OCI-LY7 (cell line): ENCODE results near the gene NSL1. TPM values are rescaled to one million over a fixed set of nuclear protein-coding genes. Genes with fewer than 3 reads are reported as not detected.

ENCODE experiments used
- BruUV-seq: library from RNA; stranded (reverse); fragments of 400-500 nt; replicated peaks from 2 replicates; lab custom pipeline; 2021; lab: Mats Ljungman, UMichigan
- CTCF ChIA-PET: fragments of 300-600 bp; sonication (Branson Sonifier 250); formaldehyde crosslinking; loops from one replicate; lab custom pipeline; 2022; ENCODE audit warnings: antibody characterized with exemption; ENCODE audit not compliant: unreplicated experiment; lab: Charles Lee
- POLR2A ChIA-PET: fragments of 300-600 bp; sonication (Branson Sonifier 250); formaldehyde crosslinking; loops from one replicate; lab custom pipeline; 2022; ENCODE audit warnings: antibody characterized with exemption; lab: Charles Lee
- DNase-seq: peaks from one replicate; pipeline ENCODE4 v3.0.0-alpha.2; 2015; ENCODE audit warnings: low spot score
- H2AFZ ChIP-seq: fragments of 200-600 bp; sonication (generic), shearing (Covaris generic); 2 replicates; pipeline ENCODE4 v1.6.1; 2014; ENCODE audit warnings: mild to moderate bottlenecking, antibody characterized with exemption, low read length, moderate library complexity
- H3K27ac ChIP-seq: fragments of 200-600 bp; sonication (generic); 2 replicates; pipeline ENCODE4 v1.5.1; 2014; ENCODE audit warnings: mixed run types, low read depth, mild to moderate bottlenecking, moderate library complexity, low read length, inconsistent platforms; ENCODE audit not compliant: poor library complexity, severe bottlenecking
- H3K36me3 ChIP-seq: fragments of 200-600 bp; sonication (generic); 2 replicates; pipeline ENCODE4 v1.6.1; 2014; ENCODE audit warnings: mild to moderate bottlenecking, antibody characterized with exemption, low read length, moderate library complexity, mixed read lengths; ENCODE audit not compliant: insufficient read depth
- H3K4me1 ChIP-seq: fragments of 200-600 bp; sonication (generic); 2 replicates; pipeline ENCODE4 v1.5.1; 2014; ENCODE audit warnings: mild to moderate bottlenecking, low read length; ENCODE audit not compliant: insufficient read depth, poor library complexity, severe bottlenecking
- H3K4me2 ChIP-seq: fragments of 200-600 bp; sonication (generic); 2 replicates; pipeline ENCODE4 v1.6.1; 2014; ENCODE audit warnings: mild to moderate bottlenecking, low read length
- H3K4me3 ChIP-seq: fragments of 200-600 bp; sonication (generic); 2 replicates; pipeline ENCODE4 v1.5.1; 2014; ENCODE audit warnings: mild to moderate bottlenecking, low read depth, low read length; ENCODE audit not compliant: poor library complexity, severe bottlenecking
- H3K79me2 ChIP-seq: fragments of 200-600 bp; sonication (generic); 2 replicates; pipeline ENCODE4 v1.6.1; 2016; ENCODE audit warnings: low read depth, mild to moderate bottlenecking, low read length, moderate library complexity, mixed read lengths; ENCODE audit not compliant: insufficient read depth
- H3K9me2 ChIP-seq: fragments of 200-600 bp; sonication (generic); 2 replicates; pipeline ENCODE4 v1.6.1; 2016; ENCODE audit warnings: mild to moderate bottlenecking, low read length, mixed read lengths; ENCODE audit not compliant: insufficient read depth
- H3K9me3 ChIP-seq: fragments of 200-600 bp; sonication (generic); 2 replicates; pipeline ENCODE4 v1.6.1; 2014; ENCODE audit warnings: mild to moderate bottlenecking, mixed run types, low read length, mixed read lengths
- H4K20me1 ChIP-seq: fragments of 200-600 bp; sonication (generic); 2 replicates; pipeline ENCODE4 v1.6.1; 2014; ENCODE audit warnings: mild to moderate bottlenecking, antibody characterized with exemption, low read length, moderate library complexity, mixed read lengths; ENCODE audit not compliant: insufficient read depth
- CTCF ChIP-seq: fragments of 200-600 bp; sonication (generic); conservative IDR thresholded peaks from 2 replicates; pipeline ENCODE4 v1.5.1; 2014; ENCODE audit warnings: mild to moderate bottlenecking, antibody characterized with exemption, low read length, moderate library complexity, mixed read lengths
- EZH2phosphoT487 ChIP-seq: fragments of 200-600 bp; sonication (generic); IDR thresholded peaks from 2 replicates; pipeline ENCODE4 v1.6.1; 2018; ENCODE audit warnings: low read depth, borderline replicate concordance, mild to moderate bottlenecking, mixed run types, antibody characterized with exemption, low read length, moderate library complexity, mixed read lengths
- intact Hi-C: fragments of 100-400 bp; cut with micrococcal nuclease; formaldehyde crosslinking; loops from one replicate; pipeline ENCODE4 v1.10.0; 2022; ENCODE audit not compliant: unreplicated experiment
- total RNA-seq, 2 experiments: library from RNA; depleted of rRNA in 1 of 2; stranded (reverse); fragments of >200 nt in 1 of 2; shearing (Covaris generic) in 1 of 2; gene quantifications; 2 replicates each; pipeline ENCODE4 v1.2.3, GENCODE V29; 2014 to 2022

The NSL1 gene
- total RNA-seq, 2 experiments from 2014 or later = 66.8 to 70.9 TPM

- intact Hi-C loops = loop anchor here (1.0 to 2.0 kb wide), 3 partner anchors 33 to 83 kb away; no protein-coding TSS in a partner anchor
- peak within 1 kb of the TSS; percentile 61 for H3K4me2 ChIP-seq
- no peak for TF ChIP-seq CTCF
- TF ChIP-seq EZH2phosphoT487 = no peak
- ChIA-PET CTCF (no interaction called here), POLR2A (no interaction called here)
- H3K4me3 ChIP-seq = peak within 1 kb of the TSS; percentile 68
- H3K4me1 ChIP-seq = peaks cover 33% of the 10 kb centered on the region
- peak within 1 kb of the TSS; percentile 70 for H2AFZ ChIP-seq
- no peak within 1 kb of the TSS for H3K27ac ChIP-seq
- H3K36me3 ChIP-seq = no peaks in the 10 kb centered on the region
- no peaks in the 10 kb centered on the region for H3K9me2 ChIP-seq
- no peaks in the 10 kb centered on the region for H4K20me1 ChIP-seq
- no peaks in the 10 kb centered on the region for H3K79me2 ChIP-seq
- no TSS peak for BruUV-seq
- DNase-seq = peak; percentile 27
- H3K9me3 ChIP-seq = no peaks in the 10 kb centered on the region
Observed at GRCh38 chr1:212699625-212700222, 91.9 kb downstream of the NSL1 start, which contains the start of gene BATF3. BATF3 (minus strand) TSS chr1:212699840; CDS start chr1:212699762, 78 bp downstream.

- peak; percentile 63 for DNase-seq
- Histone ChIP-seq H2AFZ (peak overlapping the region; percentile 57; the same call in 1 of the 2 replicates), H3K36me3 (no peaks in the 10 kb centered on the region), H3K4me3 (peak overlapping the region; percentile 68), H3K79me2 (no peaks in the 10 kb centered on the region), H3K27ac (no peak overlapping the region), H3K9me2 (no peaks in the 10 kb centered on the region), H3K4me1 (peaks cover 33% of the 10 kb centered on the region), H3K9me3 (no peaks in the 10 kb centered on the region), H4K20me1 (no peaks in the 10 kb centered on the region), H3K4me2 (peak overlapping the region; percentile 61)
- CTCF ChIA-PET = no interaction called here
- POLR2A ChIA-PET = interaction anchor here (0.6 kb wide), 1 partner anchor 109 kb away, joined by 3 read pairs; no protein-coding TSS in a partner anchor
- no TSS peak for BruUV-seq
- no peak for TF ChIP-seq EZH2phosphoT487
- peak; percentile 71 for TF ChIP-seq CTCF
- intact Hi-C loops = loop anchor here (1.0 kb wide), 2 partner anchors 33 to 83 kb away; no protein-coding TSS in a partner anchor
Observed at GRCh38 chr1:212699104-212699624, 92.4 kb downstream of the NSL1 start.
